GM19238 (cell line): ENCODE data around the gene C9orf85.

Source experiments
- DNase-seq: peaks from one replicate; pipeline ENCODE4 v3.0.0; 2011; ENCODE audit warnings: low spot score; ENCODE audit not compliant: insufficient read length

C9orf85 gene

GRCh38 chr9:71904076-71904475 lies 7.4 kb upstream of the C9orf85 start:
- no peak for DNase-seq

- no peak for DNase-seq
Measured at GRCh38 chr9:71908825-71909224, 2.6 kb upstream of the C9orf85 start.

- peak; percentile 10 for DNase-seq
Measured at GRCh38 chr9:71909887-71910649, 1.4 kb upstream of the C9orf85 start.

GRCh38 chr9:71910650-71911060 lies 784 bp upstream of the C9orf85 start:
- DNase-seq, result peak; percentile 19

GRCh38 chr9:71911908-71912335 lies 483 bp downstream of the C9orf85 start:
- no peak for DNase-seq

GRCh38 chr9:71915495-71915894 lies 4.1 kb downstream of the C9orf85 start:
- DNase-seq, result no peak

GRCh38 chr9:71916834-71917534 lies 5.5 kb downstream of the C9orf85 start:
- DNase-seq, result no peak

- DNase-seq, result no peak
Measured at GRCh38 chr9:71918419-71918818, 7.0 kb downstream of the C9orf85 start.

- DNase-seq, result no peak
Measured at GRCh38 chr9:71920456-71921189, 9.2 kb downstream of the C9orf85 start.

- no peak for DNase-seq
Measured at GRCh38 chr9:71921190-71921814, 9.9 kb downstream of the C9orf85 start.

GRCh38 chr9:71924576-71924975 lies 13.1 kb downstream of the C9orf85 start:
- DNase-seq, result no peak

- DNase-seq, result no peak
Measured at GRCh38 chr9:71925834-71926233, 14.4 kb downstream of the C9orf85 start.

GRCh38 chr9:71928376-71928775 lies 16.9 kb downstream of the C9orf85 start:
- no peak for DNase-seq

- DNase-seq, result no peak
Measured at GRCh38 chr9:71928806-71929205, 17.4 kb downstream of the C9orf85 start.

GRCh38 chr9:71929223-71929622 lies 17.8 kb downstream of the C9orf85 start:
- DNase-seq, result no peak

- DNase-seq, result no peak
Measured at GRCh38 chr9:71929791-71930440, 18.5 kb downstream of the C9orf85 start.

- no peak for DNase-seq
Measured at GRCh38 chr9:71931166-71931565, 19.7 kb downstream of the C9orf85 start.

- no peak for DNase-seq
Measured at GRCh38 chr9:71936066-71936465, 24.6 kb downstream of the C9orf85 start.

GRCh38 chr9:71937070-71937625 lies 25.7 kb downstream of the C9orf85 start:
- no peak for DNase-seq

GRCh38 chr9:71937898-71938297 lies 26.5 kb downstream of the C9orf85 start:
- DNase-seq, result no peak

GRCh38 chr9:71941060-71941568 lies 29.7 kb downstream of the C9orf85 start:
- DNase-seq, result no peak
